ENCODE results near the gene NGF. TPM values are rescaled to one million over a fixed set of nuclear protein-coding genes. Genes with fewer than 3 reads are reported as not detected.

NGF gene
- total RNA-seq, 1 donor from 2014 or later = 14.8 TPM

GRCh38 chr1:115258302-115258866, 79.7 kb downstream of the NGF start:
- Mint-ChIP-seq H3K9me3 (ENCODE audit: unreplicated experiment) (peaks cover 17% of the 10 kb centered on the region), H3K36me3 (ENCODE audit: unreplicated experiment) (peaks cover 1% of the 10 kb centered on the region), H3K4me3 (ENCODE audit: unreplicated experiment) (no peak overlapping the region), H3K27me3 (ENCODE audit: unreplicated experiment) (no peaks in the 10 kb centered on the region), H3K27ac (ENCODE audit: unreplicated experiment) (no peak overlapping the region), H3K4me1 (ENCODE audit: unreplicated experiment) (peaks cover 15% of the 10 kb centered on the region)
- DNase-seq (ENCODE audit: extremely low spot score, unreplicated experiment) = no peak
- TF ChIP-seq CTCF (IDR thresholded peaks at IDR 0.05) = no peak

DNA sequence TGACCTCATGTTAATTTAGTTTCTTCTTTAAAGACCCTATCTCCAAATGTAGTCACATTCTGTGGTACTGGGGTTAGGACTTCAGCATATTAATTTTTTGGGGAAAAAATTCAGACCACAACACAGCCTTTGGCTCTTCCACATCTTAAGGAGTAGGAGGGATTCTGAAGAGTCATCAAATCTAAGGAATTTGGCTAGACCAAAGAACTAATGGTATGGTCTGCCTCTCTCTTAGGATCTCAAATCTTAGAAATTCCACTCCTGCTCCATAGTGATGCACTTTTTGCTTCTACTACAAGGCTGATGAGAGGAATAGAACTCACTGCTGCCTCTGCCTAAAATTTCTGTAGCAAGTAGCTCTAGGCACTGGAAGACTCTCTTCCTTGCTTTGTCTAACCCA, 80.5 kb downstream of the NGF start:
- peaks cover 13% of the 10 kb centered on the region for H3K4me1 Mint-ChIP-seq (ENCODE audit: unreplicated experiment)
- H3K4me3 Mint-ChIP-seq (ENCODE audit: unreplicated experiment) = no peak overlapping the region
- peak overlapping the region; percentile 16 for H3K27ac Mint-ChIP-seq (ENCODE audit: unreplicated experiment)
- no peaks in the 10 kb centered on the region for H3K27me3 Mint-ChIP-seq (ENCODE audit: unreplicated experiment)
- peaks cover 1% of the 10 kb centered on the region for H3K36me3 Mint-ChIP-seq (ENCODE audit: unreplicated experiment)
- TF ChIP-seq CTCF (IDR thresholded peaks at IDR 0.05) = no peak
- no peak for DNase-seq (ENCODE audit: extremely low spot score, unreplicated experiment)
- H3K9me3 Mint-ChIP-seq (ENCODE audit: unreplicated experiment) = peaks cover 17% of the 10 kb centered on the region

DNA sequence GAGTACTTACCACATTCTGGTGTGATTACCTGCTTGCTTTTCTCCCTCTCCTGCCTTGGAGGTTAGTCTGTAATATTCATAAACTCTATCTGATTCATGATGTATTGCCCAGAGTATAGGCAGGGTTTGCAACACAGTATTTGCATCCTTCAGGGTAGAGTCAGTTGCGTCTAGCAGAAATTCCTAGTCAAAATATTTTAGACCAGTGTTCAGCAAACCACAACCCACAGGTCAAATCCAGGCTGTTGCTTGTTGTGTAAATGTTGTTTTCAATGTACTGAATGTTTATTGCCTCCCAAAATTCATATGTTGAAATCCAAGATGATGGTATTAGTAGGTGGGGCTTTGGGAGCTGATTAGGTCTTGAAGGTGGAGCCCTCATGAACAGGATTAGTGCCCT, 82.9 kb downstream of the NGF start:
- DNase-seq (ENCODE audit: extremely low spot score, unreplicated experiment) = no peak
- no peak overlapping the region for H3K4me3 Mint-ChIP-seq (ENCODE audit: unreplicated experiment)
- H3K27ac Mint-ChIP-seq (ENCODE audit: unreplicated experiment) = no peak overlapping the region
- peaks cover 19% of the 10 kb centered on the region for H3K4me1 Mint-ChIP-seq (ENCODE audit: unreplicated experiment)
- TF ChIP-seq CTCF (IDR thresholded peaks at IDR 0.05) = no peak
- H3K9me3 Mint-ChIP-seq (ENCODE audit: unreplicated experiment) = peaks cover 17% of the 10 kb centered on the region
- H3K27me3 Mint-ChIP-seq (ENCODE audit: unreplicated experiment) = no peaks in the 10 kb centered on the region
- peaks cover 1% of the 10 kb centered on the region for H3K36me3 Mint-ChIP-seq (ENCODE audit: unreplicated experiment)

DNA sequence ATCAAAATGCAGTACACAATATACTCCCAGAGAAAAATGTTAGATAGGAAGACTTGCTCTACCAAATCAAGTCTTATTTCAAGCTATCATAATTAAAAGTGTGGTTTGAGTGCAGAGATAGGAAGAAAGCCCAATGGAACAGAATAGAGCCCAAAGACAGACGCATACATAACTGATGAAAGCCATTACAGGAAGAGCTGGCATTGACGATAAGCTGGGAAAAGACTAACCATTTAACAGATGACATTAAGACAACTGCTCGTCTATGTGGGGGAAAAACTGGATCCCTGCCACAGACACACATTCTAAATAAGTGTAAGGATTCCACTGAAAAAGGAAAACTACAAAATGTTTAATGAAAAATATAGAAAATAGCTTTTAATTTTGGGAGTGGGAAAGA, 85.5 kb downstream of the NGF start:
- peaks cover 9% of the 10 kb centered on the region for H3K36me3 Mint-ChIP-seq (ENCODE audit: unreplicated experiment)
- no peaks in the 10 kb centered on the region for H3K27me3 Mint-ChIP-seq (ENCODE audit: unreplicated experiment)
- peaks cover 20% of the 10 kb centered on the region for H3K4me1 Mint-ChIP-seq (ENCODE audit: unreplicated experiment)
- peaks cover 27% of the 10 kb centered on the region for H3K9me3 Mint-ChIP-seq (ENCODE audit: unreplicated experiment)
- no peak for DNase-seq (ENCODE audit: extremely low spot score, unreplicated experiment)
- TF ChIP-seq CTCF (IDR thresholded peaks at IDR 0.05) = no peak
- H3K27ac Mint-ChIP-seq (ENCODE audit: unreplicated experiment) = peak overlapping the region; percentile 89
- H3K4me3 Mint-ChIP-seq (ENCODE audit: unreplicated experiment) = no peak overlapping the region

DNA sequence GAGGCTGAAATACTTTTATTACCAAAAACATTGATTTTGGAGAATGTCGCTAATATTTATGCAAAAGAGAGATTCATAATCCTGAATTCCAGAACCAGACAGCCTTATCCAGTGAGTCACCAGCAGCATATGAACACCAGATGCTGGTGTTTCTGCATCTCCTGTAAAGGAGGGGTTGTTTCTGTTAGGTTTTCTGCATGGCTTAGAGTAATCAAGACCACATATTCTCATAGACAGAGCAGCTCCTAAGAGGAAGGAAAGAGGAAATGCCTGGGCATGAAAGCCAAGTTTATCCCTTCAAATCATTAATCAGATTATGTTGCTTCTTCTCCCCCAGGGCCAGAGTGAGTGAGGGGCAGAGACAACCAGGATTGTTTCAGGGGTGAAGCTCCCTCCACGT, 86.2 kb downstream of the NGF start:
- no peak for TF ChIP-seq CTCF (IDR thresholded peaks at IDR 0.05)
- Mint-ChIP-seq H3K4me3 (ENCODE audit: unreplicated experiment) (no peak overlapping the region), H3K9me3 (ENCODE audit: unreplicated experiment) (peaks cover 29% of the 10 kb centered on the region), H3K27ac (ENCODE audit: unreplicated experiment) (peak overlapping the region; percentile 89), H3K4me1 (ENCODE audit: unreplicated experiment) (peaks cover 20% of the 10 kb centered on the region), H3K36me3 (ENCODE audit: unreplicated experiment) (peaks cover 9% of the 10 kb centered on the region), H3K27me3 (ENCODE audit: unreplicated experiment) (no peaks in the 10 kb centered on the region)
- DNase-seq (ENCODE audit: extremely low spot score, unreplicated experiment) = no peak
